ENCODE data around the gene GRIK5. TPM values are rescaled to one million over a fixed set of nuclear protein-coding genes. Genes with fewer than 3 reads are reported as not detected.

The GRIK5 gene
- total RNA-seq, 2 donors from 2014 or later: 22.3 to 24.8 TPM

GRCh38 chr19:42057846-42058245 is 12.2 kb downstream of the GRIK5 start:
- DNase-seq (ENCODE audit: low spot score) (no peak), ATAC-seq (ENCODE audit: insufficient number of reproducible peaks, low FRiP score, low read depth) (no peak)
- TF ChIP-seq CTCF (IDR thresholded peaks at IDR 0.05): no peak
- no peaks in the 10 kb centered on the region for H3K9me3 ChIP-seq
- H3K4me3 ChIP-seq: no peak overlapping the region
- peaks cover 48% of the 10 kb centered on the region for H3K36me3 ChIP-seq
- H3K27me3 ChIP-seq (replicated peaks; ENCODE audit: insufficient read depth): no peaks in the 10 kb centered on the region
- H3K4me1 ChIP-seq (ENCODE audit: control insufficient read depth in 1 of 2, low read depth in 2 of 2): no peaks in the 10 kb centered on the region
- no peak overlapping the region for H3K27ac ChIP-seq

- DNase-seq (ENCODE audit: low spot score) (no peak), ATAC-seq (ENCODE audit: insufficient number of reproducible peaks, low FRiP score, low read depth) (no peak)
- no peaks in the 10 kb centered on the region for H3K4me1 ChIP-seq (ENCODE audit: control insufficient read depth in 1 of 2, low read depth in 2 of 2)
- H3K36me3 ChIP-seq: peaks cover 36% of the 10 kb centered on the region
- no peak for TF ChIP-seq CTCF (IDR thresholded peaks at IDR 0.05)
- no peaks in the 10 kb centered on the region for H3K9me3 ChIP-seq
- no peaks in the 10 kb centered on the region for H3K27me3 ChIP-seq (replicated peaks; ENCODE audit: insufficient read depth)
- H3K27ac ChIP-seq: no peak overlapping the region
- H3K4me3 ChIP-seq: no peak overlapping the region
Observed at GRCh38 chr19:42054205-42054604, 15.8 kb downstream of the GRIK5 start.

GRCh38 chr19:42053037-42053935 is 16.7 kb downstream of the GRIK5 start:
- TF ChIP-seq CTCF (IDR thresholded peaks at IDR 0.05): no peak
- H3K4me1 ChIP-seq (ENCODE audit: control insufficient read depth in 1 of 2, low read depth in 2 of 2): no peaks in the 10 kb centered on the region
- no peak for DNase-seq (ENCODE audit: low spot score)
- no peak overlapping the region for H3K4me3 ChIP-seq
- no peaks in the 10 kb centered on the region for H3K9me3 ChIP-seq
- H3K27me3 ChIP-seq (replicated peaks; ENCODE audit: insufficient read depth): no peaks in the 10 kb centered on the region
- ATAC-seq (ENCODE audit: insufficient number of reproducible peaks, low FRiP score, low read depth): no peak
- H3K36me3 ChIP-seq: peaks cover 35% of the 10 kb centered on the region
- H3K27ac ChIP-seq: no peak overlapping the region

DNA sequence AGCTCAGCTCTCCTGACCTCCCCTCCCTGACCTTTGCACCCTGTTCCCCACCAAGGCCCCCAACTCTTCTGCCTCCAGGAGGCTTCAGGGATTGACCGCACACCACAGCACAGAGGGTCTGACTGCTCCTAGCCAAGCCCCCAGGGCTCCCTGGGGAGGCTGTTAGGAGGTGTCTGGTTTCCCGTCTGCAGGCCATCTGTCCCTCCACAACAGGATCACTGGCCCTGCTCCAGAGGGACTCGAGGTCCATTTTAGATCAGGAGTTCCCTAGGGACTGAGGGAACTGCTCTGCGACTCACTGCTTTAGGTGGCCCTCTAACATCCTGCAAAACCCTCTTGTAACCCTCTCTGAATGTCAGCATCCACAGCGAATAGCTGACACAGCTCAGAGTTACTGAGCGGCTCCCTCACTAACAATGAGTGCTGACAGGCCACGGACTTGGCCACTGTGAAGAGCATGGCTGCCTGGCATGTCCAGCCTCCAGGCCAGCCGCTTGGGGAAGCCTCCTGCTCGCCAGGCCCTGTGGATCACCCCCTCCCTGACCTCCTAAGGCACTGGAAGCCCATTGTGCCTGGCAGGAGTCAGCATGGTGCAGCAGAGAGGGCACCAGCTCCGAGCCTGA is 17.7 kb downstream of the GRIK5 start:
- no peak for DNase-seq (ENCODE audit: low spot score)
- no peak overlapping the region for H3K27ac ChIP-seq
- H3K9me3 ChIP-seq: no peaks in the 10 kb centered on the region
- peaks cover 33% of the 10 kb centered on the region for H3K36me3 ChIP-seq
- H3K4me1 ChIP-seq (ENCODE audit: control insufficient read depth in 1 of 2, low read depth in 2 of 2): no peaks in the 10 kb centered on the region
- ATAC-seq (ENCODE audit: insufficient number of reproducible peaks, low FRiP score, low read depth): no peak
- no peak overlapping the region for H3K4me3 ChIP-seq
- H3K27me3 ChIP-seq (replicated peaks; ENCODE audit: insufficient read depth): no peaks in the 10 kb centered on the region
- TF ChIP-seq CTCF (IDR thresholded peaks at IDR 0.05): no peak
